Endothelial cell of hepatic sinusoid (primary cell): ENCODE results near the gene DIP2C.

Experiments used
- in situ Hi-C: cut with HindIII; loops from 2 replicates; pipeline ENCODE4 v1.10.0; 2017; ENCODE audit warnings: low sequenced_read_pairs

Gene DIP2C

GRCh38 chr10:562142-562541, 127.3 kb downstream of the DIP2C start:
- in situ Hi-C loops: no loop called here

- in situ Hi-C loops: no loop called here
Observed at GRCh38 chr10:561721-562120, 127.7 kb downstream of the DIP2C start.

- in situ Hi-C loops: no loop called here
Observed at GRCh38 chr10:560314-560992, 129.0 kb downstream of the DIP2C start.

- in situ Hi-C loops: no loop called here
Observed at GRCh38 chr10:559767-560047, 129.8 kb downstream of the DIP2C start.

- in situ Hi-C loops: no loop called here
Observed at GRCh38 chr10:558891-559766, 130.3 kb downstream of the DIP2C start.

GRCh38 chr10:558364-558763, 131.1 kb downstream of the DIP2C start:
- in situ Hi-C loops: no loop called here

GRCh38 chr10:557792-558328, 131.6 kb downstream of the DIP2C start:
- in situ Hi-C loops: no loop called here

- in situ Hi-C loops: no loop called here
Observed at GRCh38 chr10:556971-557637, 132.4 kb downstream of the DIP2C start.

- in situ Hi-C loops: no loop called here
Observed at GRCh38 chr10:555682-556350, 133.7 kb downstream of the DIP2C start.

GRCh38 chr10:555281-555680, 134.2 kb downstream of the DIP2C start:
- in situ Hi-C loops: no loop called here

- in situ Hi-C loops: no loop called here
Observed at GRCh38 chr10:554182-554848, 135.2 kb downstream of the DIP2C start.

GRCh38 chr10:553233-553632, 136.2 kb downstream of the DIP2C start:
- in situ Hi-C loops: no loop called here

- in situ Hi-C loops: no loop called here
Observed at GRCh38 chr10:552679-553078, 136.8 kb downstream of the DIP2C start.

- in situ Hi-C loops: no loop called here
Observed at GRCh38 chr10:551373-552252, 137.9 kb downstream of the DIP2C start.

- in situ Hi-C loops: no loop called here
Observed at GRCh38 chr10:550665-551372, 138.6 kb downstream of the DIP2C start.

- in situ Hi-C loops: no loop called here
Observed at GRCh38 chr10:549391-549790, 140.1 kb downstream of the DIP2C start.

GRCh38 chr10:548238-548901, 141.1 kb downstream of the DIP2C start:
- in situ Hi-C loops: no loop called here

GRCh38 chr10:547591-548081, 141.8 kb downstream of the DIP2C start:
- in situ Hi-C loops: no loop called here
